Osteocyte (in vitro differentiated cells): ENCODE results near the gene CFAP52. TPM values are rescaled to one million over a fixed set of nuclear protein-coding genes. Genes with fewer than 3 reads are reported as not detected.

Experiments
- DNase-seq: peaks from one replicate; pipeline ENCODE4 v3.0.0; 2021; ENCODE audit warnings: mixed read lengths; ENCODE audit not compliant: unreplicated experiment; ENCODE audit errors: extremely low spot score
- H3K27ac Mint-ChIP-seq: one replicate; pipeline ENCODE4 v1.8.0; 2021; ENCODE audit warnings: mild to moderate bottlenecking, mixed read lengths; ENCODE audit not compliant: unreplicated experiment
- H3K27me3 Mint-ChIP-seq: one replicate; pipeline ENCODE4 v1.8.0; 2021; ENCODE audit warnings: mixed read lengths; ENCODE audit not compliant: unreplicated experiment
- H3K36me3 Mint-ChIP-seq: one replicate; pipeline ENCODE4 v1.8.0; 2021; ENCODE audit warnings: mixed read lengths; ENCODE audit not compliant: unreplicated experiment
- H3K4me1 Mint-ChIP-seq: one replicate; pipeline ENCODE4 v1.8.0; 2021; ENCODE audit warnings: mixed read lengths; ENCODE audit not compliant: unreplicated experiment
- H3K4me3 Mint-ChIP-seq: one replicate; pipeline ENCODE4 v1.8.0; 2021; ENCODE audit warnings: mild to moderate bottlenecking, moderate library complexity, mixed read lengths; ENCODE audit not compliant: unreplicated experiment
- H3K9me3 Mint-ChIP-seq: one replicate; pipeline ENCODE4 v1.8.0; 2021; ENCODE audit warnings: mixed read lengths; ENCODE audit not compliant: unreplicated experiment
- total RNA-seq: library from RNA; stranded (reverse); gene quantifications from 2 replicates; pipeline ENCODE4 v1.2.1, GENCODE V29; 2021
- TF ChIP-seq, protein P1 (sequence below): fragments of 200-600 bp; sonication (generic); IDR thresholded peaks from 2 replicates; pipeline ENCODE4 v1.5.0; 2021; ENCODE audit warnings: antibody characterized with exemption, mild to moderate bottlenecking, moderate library complexity

The CFAP52 gene
- total RNA-seq, 1 donor from 2014 or later: not detected

DNA sequence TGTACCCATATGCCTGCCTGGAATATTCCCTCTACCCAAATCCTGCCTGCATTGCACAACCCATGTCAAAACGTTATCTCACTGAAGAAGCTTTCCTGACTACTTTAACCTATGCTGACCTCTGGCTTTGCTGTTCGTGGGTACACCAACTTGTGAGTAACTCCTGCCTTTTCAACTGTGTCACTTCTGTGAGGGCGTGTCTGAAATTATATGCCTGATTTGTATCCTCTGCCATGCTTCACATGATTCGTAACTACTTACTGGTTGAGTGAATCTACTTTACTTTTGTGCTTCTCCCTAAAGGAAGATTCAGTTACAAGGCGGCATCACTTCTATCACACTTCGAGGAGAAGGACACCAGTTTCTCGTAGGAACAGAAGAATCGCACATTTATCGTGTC, 35.6 kb downstream of the CFAP52 start:
- H3K27ac Mint-ChIP-seq: no peak overlapping the region
- no peaks in the 10 kb centered on the region for H3K4me1 Mint-ChIP-seq
- no peak overlapping the region for H3K4me3 Mint-ChIP-seq
- TF ChIP-seq, protein P1, sequence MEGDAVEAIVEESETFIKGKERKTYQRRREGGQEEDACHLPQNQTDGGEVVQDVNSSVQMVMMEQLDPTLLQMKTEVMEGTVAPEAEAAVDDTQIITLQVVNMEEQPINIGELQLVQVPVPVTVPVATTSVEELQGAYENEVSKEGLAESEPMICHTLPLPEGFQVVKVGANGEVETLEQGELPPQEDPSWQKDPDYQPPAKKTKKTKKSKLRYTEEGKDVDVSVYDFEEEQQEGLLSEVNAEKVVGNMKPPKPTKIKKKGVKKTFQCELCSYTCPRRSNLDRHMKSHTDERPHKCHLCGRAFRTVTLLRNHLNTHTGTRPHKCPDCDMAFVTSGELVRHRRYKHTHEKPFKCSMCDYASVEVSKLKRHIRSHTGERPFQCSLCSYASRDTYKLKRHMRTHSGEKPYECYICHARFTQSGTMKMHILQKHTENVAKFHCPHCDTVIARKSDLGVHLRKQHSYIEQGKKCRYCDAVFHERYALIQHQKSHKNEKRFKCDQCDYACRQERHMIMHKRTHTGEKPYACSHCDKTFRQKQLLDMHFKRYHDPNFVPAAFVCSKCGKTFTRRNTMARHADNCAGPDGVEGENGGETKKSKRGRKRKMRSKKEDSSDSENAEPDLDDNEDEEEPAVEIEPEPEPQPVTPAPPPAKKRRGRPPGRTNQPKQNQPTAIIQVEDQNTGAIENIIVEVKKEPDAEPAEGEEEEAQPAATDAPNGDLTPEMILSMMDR: no peak
- no peaks in the 10 kb centered on the region for H3K9me3 Mint-ChIP-seq
- no peaks in the 10 kb centered on the region for H3K36me3 Mint-ChIP-seq
- H3K27me3 Mint-ChIP-seq: peaks cover 15% of the 10 kb centered on the region
- DNase-seq: no peak

DNA sequence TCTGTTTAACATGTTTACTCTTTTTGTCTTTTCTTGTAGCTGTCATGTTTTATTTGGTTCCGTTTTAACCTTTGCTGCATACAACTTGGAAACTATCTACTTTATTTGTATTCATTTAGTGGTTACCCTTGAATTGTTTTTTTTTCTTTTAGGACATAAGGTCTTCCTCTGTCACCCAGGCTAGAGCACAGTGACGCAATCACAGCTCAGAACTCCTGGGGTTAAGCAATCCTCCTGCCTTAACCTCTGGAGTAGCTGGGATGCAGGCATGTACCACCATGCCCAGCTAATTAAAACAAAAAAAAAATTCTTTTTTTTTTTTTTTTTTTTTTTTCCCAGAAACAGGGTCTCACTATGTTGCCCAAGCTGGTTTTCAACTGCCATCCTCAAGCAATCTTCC, 39.0 kb downstream of the CFAP52 start:
- Mint-ChIP-seq H3K4me1 (no peaks in the 10 kb centered on the region), H3K9me3 (no peaks in the 10 kb centered on the region), H3K27ac (no peak overlapping the region), H3K27me3 (peaks cover 10% of the 10 kb centered on the region), H3K36me3 (no peaks in the 10 kb centered on the region), H3K4me3 (no peak overlapping the region)
- DNase-seq: no peak
- TF ChIP-seq, protein P1: no peak

DNA sequence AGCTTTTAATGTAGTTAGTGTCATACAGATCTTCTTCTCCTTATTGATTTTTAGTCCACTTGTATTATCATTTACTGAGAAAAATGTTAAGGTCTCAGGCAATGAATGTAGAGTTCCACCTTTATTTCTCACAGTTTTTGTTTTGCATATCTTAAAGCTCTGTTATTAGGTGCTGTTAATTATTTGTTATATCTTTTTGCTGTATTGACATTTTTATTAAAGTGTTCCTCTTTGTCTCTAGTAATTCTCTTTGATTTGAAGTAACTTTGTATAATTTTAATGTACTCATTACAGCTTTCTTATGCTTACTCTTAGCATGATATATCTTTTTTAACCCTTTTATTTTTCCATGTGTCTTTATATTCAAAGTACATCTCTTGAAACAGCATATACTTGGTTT, 46.5 kb downstream of the CFAP52 start:
- no peaks in the 10 kb centered on the region for H3K4me1 Mint-ChIP-seq
- H3K4me3 Mint-ChIP-seq: no peak overlapping the region
- no peak for DNase-seq
- H3K27ac Mint-ChIP-seq: no peak overlapping the region
- no peaks in the 10 kb centered on the region for H3K36me3 Mint-ChIP-seq
- peaks cover 20% of the 10 kb centered on the region for H3K9me3 Mint-ChIP-seq
- H3K27me3 Mint-ChIP-seq: peaks cover 13% of the 10 kb centered on the region
- TF ChIP-seq, protein P1: no peak

DNA sequence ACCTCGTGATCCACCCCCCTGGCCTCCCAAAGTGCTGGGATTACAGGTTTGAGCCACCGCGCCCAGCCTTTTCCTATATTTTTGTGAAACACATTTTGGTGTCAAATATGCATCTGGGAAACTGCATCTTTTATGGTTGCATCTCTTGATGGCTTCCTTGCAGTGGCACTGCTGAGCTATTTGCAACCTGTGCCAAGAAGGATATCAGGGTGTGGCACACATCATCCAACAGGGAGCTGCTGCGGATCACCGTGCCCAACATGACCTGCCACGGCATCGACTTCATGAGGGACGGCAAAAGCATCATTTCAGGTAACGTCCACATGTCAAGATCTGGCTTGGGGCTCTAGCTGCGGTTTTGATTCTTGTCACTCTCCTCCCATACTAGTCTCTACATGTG, 52.1 kb downstream of the CFAP52 start:
- peaks cover 19% of the 10 kb centered on the region for H3K27me3 Mint-ChIP-seq

DNA sequence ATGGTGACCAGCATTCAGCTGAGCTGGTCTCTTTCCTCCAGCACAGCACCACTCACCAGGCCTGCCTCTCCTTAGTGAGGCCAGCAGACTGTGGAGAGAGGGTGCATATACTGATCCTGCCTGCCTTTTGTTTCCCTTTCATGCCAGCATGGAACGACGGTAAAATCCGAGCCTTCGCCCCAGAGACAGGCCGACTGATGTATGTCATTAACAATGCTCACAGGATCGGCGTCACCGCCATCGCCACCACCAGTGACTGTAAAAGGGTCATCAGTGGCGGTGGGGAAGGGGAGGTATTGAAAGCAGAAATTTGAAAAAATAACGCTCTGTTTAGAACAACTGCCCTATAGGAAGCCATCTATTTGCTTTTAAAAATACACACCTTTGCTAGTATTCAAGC, 56.3 kb downstream of the CFAP52 start:
- Mint-ChIP-seq H3K27me3 (peaks cover 21% of the 10 kb centered on the region), H3K27ac (no peak overlapping the region), H3K36me3 (no peaks in the 10 kb centered on the region), H3K4me1 (no peaks in the 10 kb centered on the region), H3K4me3 (no peak overlapping the region), H3K9me3 (no peaks in the 10 kb centered on the region)
- DNase-seq: peak; percentile 76
- TF ChIP-seq, protein P1: no peak

More for the DNA sequence above, 52.1 kb downstream of the CFAP52 start:
- TF ChIP-seq, protein P1: no peak
- H3K4me3 Mint-ChIP-seq: no peak overlapping the region
- DNase-seq: no peak
- H3K4me1 Mint-ChIP-seq: no peaks in the 10 kb centered on the region
- no peaks in the 10 kb centered on the region for H3K36me3 Mint-ChIP-seq
- H3K27ac Mint-ChIP-seq: no peak overlapping the region
- peaks cover 14% of the 10 kb centered on the region for H3K9me3 Mint-ChIP-seq
